B cell (primary cell): Measurements from ENCODE around the gene KLHL11.

Experiments
- CTCF ChIP-seq: fragments of 200-600 bp; IDR thresholded peaks from one replicate; pipeline ENCODE4 v1.8.0; 2022; ENCODE audit warnings: antibody characterized with exemption, mild to moderate bottlenecking
- EZH2 ChIP-seq: IDR thresholded peaks from 2 replicates; pipeline ENCODE4 v1.6.1; 2012; ENCODE audit warnings: borderline replicate concordance, low read depth, mild to moderate bottlenecking, moderate library complexity, low read length; ENCODE audit not compliant: insufficient read depth, poor library complexity, severe bottlenecking

- TF ChIP-seq CTCF (no peak), EZH2 (no peak)
These were observed 31.5 kb upstream of the KLHL11 start for GRCh38 chr17:41896726-41897125.
